D341Med (cell line): ENCODE results near the gene ZNF579.

Source experiments
- DNase-seq: peaks from one replicate; pipeline ENCODE4 v3.0.0; 2012; ENCODE audit warnings: low spot score

Gene ZNF579

DNA sequence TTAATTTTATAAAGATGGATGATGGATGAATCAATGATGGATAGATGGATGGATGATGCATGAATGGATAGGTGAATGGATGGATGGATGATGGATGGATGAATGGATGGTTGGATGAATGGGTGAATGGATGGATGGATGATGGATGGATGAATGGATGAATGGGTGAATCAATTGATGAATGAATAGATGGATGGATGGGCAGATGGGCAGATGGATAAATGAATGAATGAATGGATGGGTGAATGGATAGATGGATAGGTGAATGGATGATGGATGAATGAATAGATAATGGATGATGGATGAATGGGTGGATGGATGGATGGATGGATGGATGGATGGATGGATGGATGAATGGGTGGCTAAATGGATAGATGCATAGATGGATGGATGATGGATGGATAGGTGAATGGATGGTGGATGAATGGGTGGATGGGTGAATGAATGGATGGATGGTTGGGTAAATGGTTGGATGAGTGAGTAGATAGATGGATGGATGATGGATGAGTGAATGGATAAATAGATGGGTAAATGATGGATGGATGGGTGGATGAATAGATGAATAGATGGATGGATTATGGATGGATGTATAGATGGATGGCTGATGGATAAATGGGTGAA, 12.8 kb downstream of the ZNF579 start:
- DNase-seq, result no peak

DNA sequence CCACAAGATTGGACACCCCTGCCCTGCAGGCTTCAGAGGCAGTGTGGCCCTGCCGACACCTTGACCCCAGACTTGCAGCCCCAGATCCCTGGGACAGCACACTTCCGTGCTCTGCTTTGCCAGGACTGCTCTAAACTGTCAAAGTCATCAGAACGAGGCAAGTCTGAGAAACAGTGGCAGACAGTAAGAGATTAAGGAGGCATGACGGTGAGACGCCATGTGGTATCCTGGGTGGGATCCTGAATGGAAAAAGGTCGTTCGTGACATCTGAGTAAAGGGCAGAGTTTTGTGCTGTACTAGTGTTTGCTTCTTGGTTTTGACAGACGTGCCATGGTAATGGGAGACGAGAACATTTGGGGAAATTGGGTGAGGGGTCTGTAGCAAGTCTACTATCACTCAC, 13.8 kb downstream of the ZNF579 start:
- DNase-seq, result no peak

DNA sequence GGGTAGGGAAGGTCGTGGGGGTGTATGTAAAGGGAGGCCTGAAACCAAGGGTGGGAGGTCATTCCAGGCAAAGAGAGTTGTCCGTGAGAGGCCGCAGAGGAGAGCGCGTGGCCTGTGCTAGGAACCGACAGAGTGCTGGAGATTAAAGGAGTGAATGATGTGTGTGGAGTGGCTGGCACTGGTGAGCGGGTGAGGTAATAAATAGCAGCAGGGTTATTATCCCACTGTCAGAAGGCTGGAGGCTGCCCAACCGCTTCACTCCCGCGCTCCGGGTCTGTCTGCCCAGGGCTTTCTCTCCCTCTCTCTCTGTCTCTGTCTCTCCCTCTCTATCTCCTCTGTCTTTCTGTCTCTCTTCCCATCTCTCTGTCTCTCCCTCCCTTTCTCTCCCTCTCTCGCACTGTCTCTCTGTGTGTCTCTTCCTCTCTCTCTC, 17.4 kb downstream of the ZNF579 start:
- DNase-seq, result no peak

DNA sequence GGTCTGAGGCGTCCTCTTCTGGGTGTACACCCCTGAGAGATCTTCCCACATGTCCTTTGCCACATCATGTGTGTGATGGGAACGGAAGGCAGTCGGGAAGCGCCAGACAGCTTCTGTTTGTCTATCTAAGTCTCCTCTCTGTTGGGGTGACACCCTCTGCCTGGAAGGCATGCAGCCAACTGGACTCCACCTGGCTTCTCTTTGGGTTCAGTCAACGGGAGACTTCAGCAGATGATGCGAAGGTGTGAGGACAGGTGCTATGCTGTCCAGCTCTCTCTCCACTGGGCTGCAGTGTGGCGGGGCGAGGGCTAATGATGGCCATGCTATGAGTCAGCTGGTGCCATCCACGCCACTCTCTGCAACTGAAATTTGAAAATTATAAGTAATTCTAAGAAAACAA, 21.0 kb downstream of the ZNF579 start:
- DNase-seq, result no peak

DNA sequence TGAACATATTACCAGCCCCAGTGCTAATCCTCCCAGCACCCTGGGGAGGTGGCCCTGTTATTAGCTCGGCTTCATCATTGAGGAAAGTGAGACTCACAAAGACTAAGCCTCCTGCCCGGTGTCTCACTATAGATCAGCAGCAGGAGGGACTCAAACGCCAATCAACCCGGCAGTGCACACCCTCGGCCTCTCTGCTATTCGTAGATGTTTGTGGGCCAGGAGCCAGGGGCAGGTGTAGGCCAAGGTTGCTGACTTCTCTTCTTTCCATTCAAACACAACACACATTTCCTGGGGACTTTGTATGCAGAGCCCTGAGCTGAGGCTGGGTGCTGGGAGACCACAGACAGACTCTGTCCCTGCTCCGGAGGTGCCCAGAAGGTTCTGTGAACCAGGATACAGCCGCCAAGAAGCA, 25.9 kb downstream of the ZNF579 start:
- peak; percentile 82 for DNase-seq

DNA sequence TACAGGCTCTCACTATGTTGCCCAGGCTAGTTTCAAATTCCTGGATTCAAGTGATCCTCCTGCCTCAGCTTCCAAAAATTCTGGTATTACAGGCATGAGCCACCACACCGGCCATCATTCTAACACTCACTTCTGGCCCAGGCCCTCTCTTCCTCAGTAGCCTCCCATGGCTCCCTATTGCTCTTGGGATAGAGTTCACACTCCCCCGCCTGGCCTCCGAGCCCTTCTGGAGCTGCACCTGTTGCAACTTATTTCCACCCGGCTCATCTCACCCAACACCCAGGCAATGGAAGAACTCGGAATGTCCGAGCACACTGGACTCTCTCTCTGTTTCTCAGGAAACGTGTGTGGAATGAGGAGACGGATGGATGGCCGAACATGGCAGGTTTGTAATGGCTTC, 26.3 kb downstream of the ZNF579 start:
- DNase-seq, result no peak

DNA sequence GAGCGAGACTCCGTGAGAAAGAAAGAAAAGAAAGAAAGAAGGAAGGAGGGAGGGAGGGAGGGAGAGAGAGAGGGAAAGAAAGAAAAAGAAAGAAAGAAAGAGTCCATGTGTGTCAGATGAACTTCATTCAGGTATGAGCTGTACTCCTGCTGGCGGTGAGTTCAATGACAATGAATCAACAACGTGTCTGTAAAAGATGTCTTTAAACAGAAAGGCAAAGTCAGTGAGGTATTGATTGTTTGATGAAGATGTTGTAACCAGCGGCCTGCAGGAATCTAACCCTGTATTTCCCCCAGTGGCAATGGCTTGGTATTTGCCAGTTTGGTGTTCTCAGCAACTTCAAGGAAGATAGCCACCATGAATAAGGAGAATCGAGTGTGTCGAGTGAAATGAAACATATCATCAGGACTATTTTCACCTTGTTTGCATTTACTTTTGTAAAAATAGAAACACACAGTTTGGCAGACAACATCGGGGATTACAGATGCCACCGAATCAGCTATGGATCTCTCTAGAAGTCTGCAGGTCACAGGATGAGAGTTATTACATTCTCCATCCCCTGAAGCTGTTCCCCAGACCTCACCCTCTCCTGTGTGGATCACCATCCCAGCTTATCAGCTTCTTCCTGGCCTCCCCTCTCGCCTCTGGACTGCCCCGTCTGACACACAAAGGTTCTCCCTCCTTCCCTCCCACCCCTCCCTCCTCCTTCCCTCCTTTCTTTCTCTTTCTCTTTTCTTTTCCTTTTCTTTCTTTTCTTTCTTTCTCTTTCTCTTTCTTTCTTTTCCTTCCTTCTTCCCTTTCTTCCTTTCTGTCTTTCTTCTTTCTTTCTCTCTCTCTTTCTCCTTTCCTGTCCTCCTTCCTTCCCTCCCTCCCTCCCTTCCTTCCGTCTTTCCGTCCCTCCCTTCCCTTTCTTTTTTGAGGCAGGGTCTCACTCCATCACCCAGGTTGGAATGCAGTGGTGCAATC, 27.1 kb downstream of the ZNF579 start:
- no peak for DNase-seq

DNA sequence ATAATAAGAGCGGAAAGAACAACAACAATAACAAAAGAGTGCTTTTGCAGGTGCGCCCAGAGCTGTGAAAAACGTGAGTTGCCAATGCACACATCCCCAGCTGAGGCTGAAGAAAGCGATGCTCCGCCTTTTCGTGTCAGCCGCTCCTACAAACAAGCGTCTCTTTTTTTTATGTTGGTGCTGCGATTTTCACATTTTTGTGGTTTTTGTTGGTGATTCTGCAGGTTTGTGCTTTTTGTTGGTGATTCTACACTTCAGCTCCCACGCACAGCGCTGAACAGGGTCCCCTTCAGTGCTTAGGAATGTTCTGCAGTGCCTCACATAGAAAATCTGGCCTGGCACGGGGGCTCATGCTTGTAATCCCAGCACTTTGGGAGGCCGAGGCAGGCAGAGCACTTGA, 28.0 kb downstream of the ZNF579 start:
- DNase-seq, result no peak

DNA sequence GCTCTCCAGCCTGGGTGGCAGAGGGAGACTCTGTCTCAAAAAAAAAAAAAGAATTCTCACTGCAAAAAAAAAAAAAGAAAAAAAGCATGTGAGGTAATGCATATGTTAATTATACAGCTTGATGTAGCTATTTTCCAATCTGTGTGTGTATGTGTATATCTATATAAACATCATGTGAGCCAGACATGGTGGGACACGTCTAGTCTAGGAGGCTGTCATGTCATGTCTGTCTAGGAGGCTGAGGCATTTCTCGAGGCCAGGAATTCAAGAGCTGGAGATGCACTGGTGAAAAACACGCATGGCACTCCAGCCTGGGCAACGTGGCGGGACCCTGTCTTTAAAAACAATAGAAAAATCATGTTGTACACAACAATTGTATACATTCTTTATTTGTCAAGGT, 28.4 kb downstream of the ZNF579 start:
- no peak for DNase-seq

DNA sequence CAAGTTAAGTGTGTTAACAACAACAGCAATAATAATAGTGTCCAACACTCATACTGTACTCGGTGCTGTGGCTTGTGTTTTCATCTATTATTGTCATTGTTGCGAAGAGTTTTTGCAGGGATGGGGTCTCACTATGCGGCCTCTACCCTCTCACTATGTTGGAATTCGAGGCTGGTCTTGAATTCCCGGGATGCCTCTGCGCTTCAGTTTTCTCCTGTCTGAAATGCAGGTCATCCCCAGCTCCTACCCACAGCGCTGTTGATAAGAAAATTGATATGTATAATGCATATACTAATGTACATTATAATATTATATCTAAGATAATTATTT, 30.4 kb downstream of the ZNF579 start:
- no peak for DNase-seq

DNA sequence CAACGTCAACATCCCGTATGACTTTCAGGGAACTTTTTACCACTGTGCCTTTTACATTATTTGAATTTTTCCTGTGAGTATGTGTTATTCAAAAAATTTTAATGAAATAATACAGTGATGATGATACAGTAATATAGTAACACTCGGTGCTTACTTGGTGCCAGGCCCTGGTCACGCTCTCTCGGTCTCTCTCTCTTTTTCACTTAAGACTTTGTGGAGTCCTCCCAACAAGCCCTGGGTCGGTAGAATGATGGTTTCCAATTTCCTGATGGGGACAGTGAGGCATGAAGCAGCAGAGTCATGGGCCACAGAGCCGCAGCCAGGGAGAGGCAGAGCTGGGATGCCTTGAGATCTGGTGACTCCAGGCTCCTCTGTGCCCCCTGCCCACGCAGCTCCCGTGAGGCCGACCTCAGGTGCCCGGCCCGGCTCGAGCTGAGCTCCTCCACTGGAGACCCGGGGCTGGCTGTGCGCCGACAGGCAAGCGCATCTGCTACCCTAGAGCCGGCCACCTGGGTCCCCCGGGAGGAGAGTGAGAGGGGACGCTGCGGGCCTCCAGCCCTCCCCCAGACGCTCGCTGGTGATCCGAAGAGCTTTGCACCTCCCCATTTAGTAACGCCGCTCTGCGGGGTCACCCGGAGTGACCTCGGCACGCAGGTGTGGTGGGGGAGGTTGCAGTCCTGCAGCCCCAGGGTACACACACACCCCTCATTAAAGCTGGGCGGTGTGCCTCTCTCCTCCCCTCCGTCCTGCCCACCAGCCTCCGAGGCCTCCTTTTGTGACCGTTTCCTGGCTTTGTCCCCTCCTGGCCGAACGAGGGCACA, 30.9 kb downstream of the ZNF579 start:
- DNase-seq, result no peak

DNA sequence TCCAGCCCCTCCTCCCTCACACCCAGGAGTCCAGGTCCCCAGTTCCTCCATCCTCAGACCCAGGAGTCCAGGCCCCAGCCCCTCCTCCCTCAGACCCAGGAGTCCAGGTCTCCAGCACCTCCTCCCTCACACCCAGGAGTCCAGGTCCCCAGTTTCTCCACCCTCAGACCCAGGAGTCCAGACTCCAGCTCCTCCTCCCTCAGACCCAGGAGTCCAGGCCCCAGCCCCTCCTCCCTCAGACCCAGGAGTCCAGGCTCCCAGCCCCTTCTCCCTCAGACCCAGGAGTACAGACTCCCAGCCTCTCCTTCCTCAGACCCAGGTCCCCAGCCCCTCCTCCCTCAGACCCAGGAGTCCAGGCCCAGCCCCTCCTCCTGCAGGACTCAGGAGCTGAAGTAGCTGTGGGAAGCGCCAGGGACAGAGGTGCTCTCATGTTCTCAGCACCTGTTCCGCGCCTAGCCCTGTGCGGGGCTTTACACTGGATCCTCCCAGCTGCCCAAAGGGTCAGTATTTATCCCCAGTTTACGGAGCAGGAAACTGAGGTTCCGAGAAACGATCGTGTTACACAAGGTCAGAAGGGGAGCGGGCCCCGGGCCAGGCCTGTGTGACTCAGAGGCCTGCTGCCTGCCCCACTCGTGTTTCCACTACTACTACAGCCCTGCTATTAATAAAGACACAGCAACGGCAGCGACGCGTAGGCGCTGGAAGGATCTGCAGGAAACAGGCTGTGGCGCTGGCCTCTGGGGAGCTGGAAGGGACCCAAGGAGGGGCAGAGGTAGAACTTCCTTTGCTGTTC, 33.6 kb downstream of the ZNF579 start:
- DNase-seq, result no peak

DNA sequence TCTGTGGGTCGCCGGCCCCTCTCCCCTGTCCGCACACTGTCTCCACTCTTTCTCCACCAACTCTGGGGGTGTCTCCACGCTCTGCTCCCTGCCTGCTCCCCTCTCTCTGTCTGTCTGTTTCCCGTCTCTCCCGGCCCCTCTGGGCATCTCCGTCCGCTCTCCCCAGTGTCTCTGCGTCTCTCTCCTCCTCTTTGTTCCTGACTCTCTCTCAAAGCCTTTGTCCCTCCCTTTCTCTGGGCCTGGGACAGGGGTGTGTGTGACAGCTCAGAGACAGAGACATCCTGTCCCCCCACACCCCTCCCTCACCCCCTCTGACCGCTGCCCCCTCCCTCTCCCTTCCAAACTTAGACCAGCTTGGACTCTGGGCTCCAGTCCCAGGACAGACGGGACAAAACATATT, 34.6 kb downstream of the ZNF579 start:
- DNase-seq, result no peak

DNA sequence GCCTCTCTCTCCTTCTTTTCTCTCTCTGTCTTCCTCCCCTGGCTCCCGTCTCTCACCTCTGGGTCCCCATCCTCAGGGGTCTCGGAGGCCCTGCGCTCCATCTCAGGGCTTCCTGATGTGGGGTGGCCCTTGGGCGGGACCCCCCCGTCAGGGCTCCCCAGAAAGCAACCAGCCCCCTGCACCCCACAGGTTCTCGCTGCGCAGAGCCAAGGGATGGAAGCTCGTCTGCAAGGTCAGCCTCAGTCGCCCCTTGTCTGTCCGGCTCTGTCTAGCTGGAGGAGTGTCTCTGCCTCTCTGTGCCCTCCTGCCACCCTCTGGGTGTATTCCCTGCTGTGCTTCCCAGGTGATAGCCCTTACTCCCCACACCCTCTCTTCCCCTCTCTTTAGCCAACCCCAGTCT, 35.2 kb downstream of the ZNF579 start, which contains the start of gene SBK3:
Gene SBK3 (minus strand): TSS at position 101 of the 400 bp plus-strand sequence. CDS start 0 bp downstream, at position 101.
- DNase-seq, result no peak

DNA sequence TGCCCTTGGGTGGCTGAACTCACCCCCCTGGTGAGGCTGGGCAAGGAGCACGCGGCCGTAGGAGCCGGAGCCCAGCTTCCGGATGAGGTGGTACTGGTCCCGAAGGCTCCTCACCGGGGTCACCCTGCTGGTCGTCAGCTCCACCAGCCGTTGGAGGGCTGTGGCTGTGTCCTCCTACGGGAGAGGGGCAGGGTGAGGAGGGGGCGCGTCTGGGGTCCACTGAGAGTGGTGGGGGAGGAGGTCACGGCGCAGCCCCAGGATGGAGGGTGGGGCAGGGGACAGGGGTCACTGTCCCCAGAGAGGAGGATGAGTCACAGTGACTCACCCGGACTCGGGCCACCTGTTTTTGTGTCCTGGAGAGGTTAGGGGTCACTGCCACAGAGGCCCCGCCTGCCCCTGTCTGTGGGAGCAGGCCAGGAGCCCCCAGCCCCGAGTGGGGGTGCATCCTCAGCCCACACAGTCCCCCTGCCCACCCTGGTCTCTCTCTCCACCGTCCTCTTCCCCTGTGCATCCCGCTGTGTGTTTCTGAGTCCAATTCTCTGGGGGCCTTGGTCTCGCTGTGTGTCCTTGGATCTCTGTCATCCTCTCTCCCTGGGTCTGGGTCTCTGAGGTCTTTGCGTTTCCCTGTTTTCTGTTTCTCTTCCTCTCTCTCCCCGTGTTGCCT, 35.7 kb downstream of the ZNF579 start:
- DNase-seq, result no peak

DNA sequence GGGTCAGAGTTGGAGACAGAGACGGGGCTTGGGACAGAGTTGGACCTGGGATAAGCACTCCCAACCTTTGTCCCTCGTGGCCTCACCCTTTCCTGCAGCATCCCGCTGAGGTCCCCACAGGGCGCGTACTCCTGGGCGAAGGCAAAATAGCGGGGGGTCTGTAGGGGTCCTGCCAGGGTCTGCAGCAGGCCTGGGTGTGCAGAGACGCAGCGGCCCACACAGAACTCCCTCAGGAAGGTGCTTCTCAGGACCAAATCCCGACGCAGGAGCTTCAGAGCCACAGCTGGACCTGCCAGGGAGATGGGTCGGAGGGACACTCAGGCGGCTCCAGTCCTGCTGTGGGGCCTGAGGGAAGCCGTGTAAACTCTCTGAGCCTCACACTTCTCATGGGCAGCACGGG, 36.6 kb downstream of the ZNF579 start:
- no peak for DNase-seq

DNA sequence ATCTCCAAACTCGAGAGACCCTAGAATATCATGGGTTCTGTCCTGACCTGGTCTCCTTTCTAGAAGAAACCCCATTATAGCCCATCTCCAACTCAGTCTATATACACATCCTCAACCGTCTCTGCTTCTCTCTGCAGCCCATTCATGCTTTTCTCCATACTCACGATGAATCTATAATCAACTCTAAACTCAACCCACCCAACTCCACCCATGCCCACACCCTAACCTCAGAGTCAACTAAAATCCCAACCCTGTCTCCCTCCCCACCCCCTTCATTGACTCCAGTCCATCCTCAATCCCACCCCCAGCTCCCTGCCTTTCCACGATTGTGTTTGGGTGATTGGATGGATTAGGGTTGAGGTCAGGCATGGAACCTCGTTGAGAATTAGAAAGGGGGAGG, 37.1 kb downstream of the ZNF579 start:
- DNase-seq, result no peak

DNA sequence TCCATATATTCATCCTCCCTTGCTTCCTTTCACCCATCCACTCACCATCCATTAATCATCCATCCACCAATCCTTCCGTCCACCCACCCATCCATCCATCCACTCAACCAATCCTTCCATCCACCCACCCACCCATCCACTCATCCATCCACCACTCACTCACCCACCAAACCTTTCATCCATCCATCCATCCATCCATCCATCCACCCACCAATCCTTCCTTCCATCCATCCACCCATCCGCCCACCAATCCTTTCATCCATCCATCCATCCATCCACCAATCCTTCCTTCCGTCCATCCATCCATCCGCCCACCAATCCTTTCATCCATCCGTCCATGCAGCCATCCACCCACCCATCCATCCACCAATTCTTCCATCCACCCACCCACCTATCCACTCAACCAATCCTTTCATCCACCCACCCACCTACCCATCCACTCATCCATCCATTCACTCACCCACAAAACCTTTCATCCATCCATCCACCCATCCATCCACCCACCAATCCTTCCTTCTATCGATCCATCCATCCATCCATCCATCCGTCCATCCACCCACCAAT, 38.3 kb downstream of the ZNF579 start:
- DNase-seq, result no peak

DNA sequence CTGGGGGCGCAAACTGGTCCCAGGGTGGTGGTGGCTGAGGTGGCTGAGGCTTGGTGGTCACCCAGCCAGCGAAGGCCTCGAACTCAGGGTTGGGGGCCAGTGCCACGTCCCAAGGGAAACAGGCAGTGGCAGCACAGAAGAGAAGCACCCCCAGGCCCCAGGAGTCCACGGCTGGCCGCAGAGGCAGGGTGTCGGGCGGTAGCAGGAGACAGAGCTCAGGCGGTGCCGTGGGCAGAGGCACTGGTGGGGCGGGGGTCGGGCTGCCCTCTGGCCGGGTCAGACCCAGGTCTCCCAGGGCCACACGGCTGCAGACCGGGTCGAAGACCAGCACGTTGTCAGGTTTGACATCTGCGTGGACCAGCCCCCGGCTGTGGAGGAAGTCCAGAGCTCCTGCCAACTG, 39.6 kb downstream of the ZNF579 start:
- DNase-seq, result no peak

DNA sequence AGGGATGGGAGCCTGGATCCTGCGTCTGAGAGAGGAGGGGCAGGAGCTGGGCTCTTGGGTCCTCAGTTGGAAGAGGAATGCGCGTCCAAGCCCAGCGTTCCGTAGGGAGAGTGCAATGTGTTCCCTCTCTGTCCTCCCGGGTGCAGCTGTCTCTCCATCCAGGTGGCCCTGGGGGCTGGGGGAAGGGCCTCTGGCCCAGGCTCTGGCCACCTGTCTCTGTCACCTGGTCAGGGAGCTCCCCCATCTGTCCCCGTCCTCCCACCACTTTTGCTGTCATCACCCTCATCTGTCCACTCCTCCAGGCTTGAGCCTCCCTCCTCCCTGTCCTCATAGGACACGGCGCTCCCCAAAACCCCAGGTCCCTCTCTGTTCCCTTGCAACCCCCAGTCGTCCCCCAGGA, 40.0 kb downstream of the ZNF579 start:
- no peak for DNase-seq
